Camera-type eye (tissue), 1 donor: Measurements from ENCODE around the gene RASD1. TPM values are rescaled to one million over a fixed set of nuclear protein-coding genes. Genes with fewer than 3 reads are reported as not detected.

Experiments used
- total RNA-seq: library from RNA; depleted of rRNA; stranded (reverse); fragments of >200 nt; gene quantifications from one replicate; pipeline ENCODE4 v1.2.3, GENCODE V29; 2014

The RASD1 gene, protein sequence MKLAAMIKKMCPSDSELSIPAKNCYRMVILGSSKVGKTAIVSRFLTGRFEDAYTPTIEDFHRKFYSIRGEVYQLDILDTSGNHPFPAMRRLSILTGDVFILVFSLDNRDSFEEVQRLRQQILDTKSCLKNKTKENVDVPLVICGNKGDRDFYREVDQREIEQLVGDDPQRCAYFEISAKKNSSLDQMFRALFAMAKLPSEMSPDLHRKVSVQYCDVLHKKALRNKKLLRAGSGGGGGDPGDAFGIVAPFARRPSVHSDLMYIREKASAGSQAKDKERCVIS
- 66.0 TPM for total RNA-seq

GRCh38 chr17:17496189-17497064, at the start of gene RASD1:
Gene RASD1, minus strand, starts transcription at chr17:17496395. Its CDS starts 214 bp downstream, at chr17:17496181.

GRCh38 chr17:17476865-17477467, 19.2 kb downstream of the RASD1 start, which contains the start of gene MED9:
Gene MED9, plus strand, starts transcription at chr17:17477000. Its CDS starts 42 bp downstream, at chr17:17477042.

Other genes with a start within 250 kb of the RASD1 start
- 77.8 TPM for gene COPS3, start 215.1 kb downstream of the RASD1 start, total RNA-seq
- 3.6 TPM for gene NT5M, start 193.0 kb downstream of the RASD1 start, total RNA-seq
- 26.4 TPM for gene MED9, start 19.4 kb downstream of the RASD1 start, total RNA-seq
- gene PEMT, start 95.3 kb upstream of the RASD1 start, total RNA-seq, result 33.4 TPM
- 37.6 TPM for gene RAI1, start 185.1 kb upstream of the RASD1 start, total RNA-seq